T-helper 17 cell (primary cell): ENCODE data around the gene BHLHE40. TPM values are rescaled to one million over a fixed set of nuclear protein-coding genes. Genes with fewer than 3 reads are reported as not detected.
A peak's percentile ranks its signal among the peaks of the same experiment; 100 is the strongest.

Source experiments
- ATAC-seq: fragments of 150-1000 bp; cut with Tn5 transposase; 2 replicates; pipeline ENCODE4 v1.10.0; 2021; ENCODE audit warnings: mild to moderate bottlenecking, moderate library complexity
- DNase-seq, 3 donors: peaks; one replicate each; pipeline versions ENCODE4 v3.0.0 to v3.0.0-alpha.2; 2020 to 2021
- H3K9me3 ChIP-seq: one replicate; pipeline ENCODE4 v1.7.0; 2013; ENCODE audit warnings: low read length, mild to moderate bottlenecking; ENCODE audit not compliant: control insufficient read depth, poor library complexity, severe bottlenecking
- H3K27ac Mint-ChIP-seq: one replicate; pipeline ENCODE4 v1.8.0; 2022; ENCODE audit warnings: mild to moderate bottlenecking, moderate library complexity, mixed read lengths
- H3K27me3 Mint-ChIP-seq: one replicate; pipeline ENCODE4 v1.8.0; 2022; ENCODE audit warnings: mixed read lengths
- H3K36me3 Mint-ChIP-seq: one replicate; pipeline ENCODE4 v1.8.0; 2022; ENCODE audit warnings: low read depth, mixed read lengths
- H3K4me1 Mint-ChIP-seq: one replicate; pipeline ENCODE4 v1.8.0; 2022; ENCODE audit warnings: mild to moderate bottlenecking, mixed read lengths
- H3K4me3 Mint-ChIP-seq: one replicate; pipeline ENCODE4 v1.8.0; 2022; ENCODE audit warnings: mild to moderate bottlenecking, moderate library complexity, mixed read lengths
- total RNA-seq, 4 donors: library from RNA in 2 of 4; stranded (reverse) in 2 of 4; gene quantifications; one replicate each; pipeline ENCODE4 v1.2.3 and lab custom pipeline; 2022 to 2026

The BHLHE40 gene
- total RNA-seq, 2 donors from 2014 or later: 295 to 329 TPM

- H3K4me1 Mint-ChIP-seq: peaks cover 51% of the 10 kb centered on the region
- peak overlapping the region; percentile 98 for H3K4me3 Mint-ChIP-seq
- peaks cover 10% of the 10 kb centered on the region for H3K36me3 Mint-ChIP-seq
- H3K9me3 ChIP-seq: no peaks in the 10 kb centered on the region
- ATAC-seq (no peak), DNase-seq (no peak)
- no peaks in the 10 kb centered on the region for H3K27me3 Mint-ChIP-seq
- peak overlapping the region; percentile 98 for H3K27ac Mint-ChIP-seq
These were observed 2.6 kb downstream of the BHLHE40 start for GRCh38 chr3:4981665-4982494.

DNA sequence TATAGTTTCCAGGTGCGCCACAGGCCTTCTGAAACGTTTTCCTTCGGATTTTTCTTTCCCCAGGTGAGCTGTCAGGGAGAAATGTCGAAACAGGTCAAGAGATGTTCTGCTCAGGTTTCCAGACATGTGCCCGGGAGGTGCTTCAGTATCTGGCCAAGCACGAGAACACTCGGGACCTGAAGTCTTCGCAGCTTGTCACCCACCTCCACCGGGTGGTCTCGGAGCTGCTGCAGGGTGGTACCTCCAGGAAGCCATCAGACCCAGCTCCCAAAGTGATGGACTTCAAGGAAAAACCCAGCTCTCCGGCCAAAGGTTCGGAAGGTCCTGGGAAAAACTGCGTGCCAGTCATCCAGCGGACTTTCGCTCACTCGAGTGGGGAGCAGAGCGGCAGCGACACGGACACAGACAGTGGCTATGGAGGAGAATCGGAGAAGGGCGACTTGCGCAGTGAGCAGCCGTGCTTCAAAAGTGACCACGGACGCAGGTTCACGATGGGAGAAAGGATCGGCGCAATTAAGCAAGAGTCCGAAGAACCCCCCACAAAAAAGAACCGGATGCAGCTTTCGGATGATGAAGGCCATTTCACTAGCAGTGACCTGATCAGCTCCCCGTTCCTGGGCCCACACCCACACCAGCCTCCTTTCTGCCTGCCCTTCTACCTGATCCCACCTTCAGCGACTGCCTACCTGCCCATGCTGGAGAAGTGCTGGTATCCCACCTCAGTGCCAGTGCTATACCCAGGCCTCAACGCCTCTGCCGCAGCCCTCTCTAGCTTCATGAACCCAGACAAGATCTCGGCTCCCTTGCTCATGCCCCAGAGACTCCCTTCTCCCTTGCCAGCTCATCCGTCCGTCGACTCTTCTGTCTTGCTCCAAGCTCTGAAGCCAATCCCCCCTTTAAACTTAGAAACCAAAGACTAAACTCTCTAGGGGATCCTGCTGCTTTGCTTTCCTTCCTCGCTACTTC lies 3.8 kb downstream of the BHLHE40 start:
- ATAC-seq (no peak), DNase-seq (no peak)
- H3K36me3 Mint-ChIP-seq: peaks cover 10% of the 10 kb centered on the region
- H3K27ac Mint-ChIP-seq: peak overlapping the region; percentile 98
- peaks cover 47% of the 10 kb centered on the region for H3K4me1 Mint-ChIP-seq
- H3K4me3 Mint-ChIP-seq: peak overlapping the region; percentile 98
- no peaks in the 10 kb centered on the region for H3K9me3 ChIP-seq
- no peaks in the 10 kb centered on the region for H3K27me3 Mint-ChIP-seq

- Mint-ChIP-seq H3K4me1 (peaks cover 47% of the 10 kb centered on the region), H3K27ac (peak overlapping the region; percentile 98), H3K27me3 (no peaks in the 10 kb centered on the region), H3K36me3 (peaks cover 10% of the 10 kb centered on the region), H3K4me3 (peak overlapping the region; percentile 91)
- ATAC-seq (peak; percentile 60), DNase-seq (peak; percentile 48 to 80 (median 59))
- H3K9me3 ChIP-seq: no peaks in the 10 kb centered on the region
These were observed 4.7 kb downstream of the BHLHE40 start for GRCh38 chr3:4983739-4984510.

- Mint-ChIP-seq H3K4me1 (peaks cover 46% of the 10 kb centered on the region), H3K36me3 (peaks cover 10% of the 10 kb centered on the region), H3K27me3 (no peaks in the 10 kb centered on the region), H3K27ac (peak overlapping the region; percentile 98), H3K4me3 (peak overlapping the region; percentile 91)
- ATAC-seq: no peak
- no peaks in the 10 kb centered on the region for H3K9me3 ChIP-seq
- no peak for DNase-seq
These were observed 5.3 kb downstream of the BHLHE40 start for GRCh38 chr3:4984511-4984864.

GRCh38 chr3:4985330-4986174 lies 6.3 kb downstream of the BHLHE40 start:
- H3K27ac Mint-ChIP-seq: peak overlapping the region; percentile 98
- no peak for DNase-seq
- H3K9me3 ChIP-seq: no peaks in the 10 kb centered on the region
- H3K4me3 Mint-ChIP-seq: peak overlapping the region; percentile 90
- ATAC-seq: no peak
- peaks cover 7% of the 10 kb centered on the region for H3K36me3 Mint-ChIP-seq
- H3K27me3 Mint-ChIP-seq: no peaks in the 10 kb centered on the region
- peaks cover 45% of the 10 kb centered on the region for H3K4me1 Mint-ChIP-seq

DNA sequence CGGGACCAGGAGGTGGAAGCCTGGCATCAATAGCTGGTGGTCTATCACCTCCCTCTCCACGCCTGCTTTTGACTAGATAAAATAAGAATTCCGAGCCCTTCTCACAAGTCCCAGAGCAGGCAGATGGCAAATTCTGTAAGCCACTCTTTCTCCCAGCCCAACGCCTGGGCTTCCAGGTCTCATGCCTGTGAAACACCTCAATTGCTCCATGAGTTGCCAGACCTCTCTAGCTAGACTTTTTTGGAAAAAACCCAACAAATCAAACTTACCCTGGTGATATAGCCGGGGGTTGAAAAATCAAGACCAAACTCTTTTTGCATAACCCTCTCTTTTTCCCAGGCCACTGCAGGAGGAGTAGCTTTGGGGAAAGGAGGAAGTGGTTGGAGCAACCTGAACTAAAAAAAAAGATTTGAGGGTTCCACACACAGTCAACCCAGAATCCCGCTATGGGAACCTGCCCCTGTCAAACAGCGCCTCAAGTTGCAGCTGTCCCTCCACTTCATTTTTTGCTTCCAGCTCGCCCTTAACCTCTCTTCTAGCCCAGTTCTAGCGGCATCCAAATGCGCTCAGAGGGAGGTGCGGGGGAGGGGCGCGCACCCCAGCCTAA lies 7.0 kb downstream of the BHLHE40 start:
- H3K27ac Mint-ChIP-seq: peak overlapping the region; percentile 98
- ATAC-seq (peak; percentile 22), DNase-seq (no peak)
- no peaks in the 10 kb centered on the region for H3K27me3 Mint-ChIP-seq
- no peaks in the 10 kb centered on the region for H3K9me3 ChIP-seq
- H3K4me1 Mint-ChIP-seq: peaks cover 43% of the 10 kb centered on the region
- H3K4me3 Mint-ChIP-seq: peak overlapping the region; percentile 90
- H3K36me3 Mint-ChIP-seq: peaks cover 7% of the 10 kb centered on the region

- no peaks in the 10 kb centered on the region for H3K9me3 ChIP-seq
- DNase-seq: peak; percentile 52 to 56 (median 53)
- no peaks in the 10 kb centered on the region for H3K27me3 Mint-ChIP-seq
- H3K4me1 Mint-ChIP-seq: peaks cover 38% of the 10 kb centered on the region
- peak overlapping the region; percentile 90 for H3K4me3 Mint-ChIP-seq
- peaks cover 4% of the 10 kb centered on the region for H3K36me3 Mint-ChIP-seq
- ATAC-seq: peak; percentile 57
- peak overlapping the region; percentile 98 for H3K27ac Mint-ChIP-seq
These were observed 7.7 kb downstream of the BHLHE40 start for GRCh38 chr3:4986782-4987537.

DNA sequence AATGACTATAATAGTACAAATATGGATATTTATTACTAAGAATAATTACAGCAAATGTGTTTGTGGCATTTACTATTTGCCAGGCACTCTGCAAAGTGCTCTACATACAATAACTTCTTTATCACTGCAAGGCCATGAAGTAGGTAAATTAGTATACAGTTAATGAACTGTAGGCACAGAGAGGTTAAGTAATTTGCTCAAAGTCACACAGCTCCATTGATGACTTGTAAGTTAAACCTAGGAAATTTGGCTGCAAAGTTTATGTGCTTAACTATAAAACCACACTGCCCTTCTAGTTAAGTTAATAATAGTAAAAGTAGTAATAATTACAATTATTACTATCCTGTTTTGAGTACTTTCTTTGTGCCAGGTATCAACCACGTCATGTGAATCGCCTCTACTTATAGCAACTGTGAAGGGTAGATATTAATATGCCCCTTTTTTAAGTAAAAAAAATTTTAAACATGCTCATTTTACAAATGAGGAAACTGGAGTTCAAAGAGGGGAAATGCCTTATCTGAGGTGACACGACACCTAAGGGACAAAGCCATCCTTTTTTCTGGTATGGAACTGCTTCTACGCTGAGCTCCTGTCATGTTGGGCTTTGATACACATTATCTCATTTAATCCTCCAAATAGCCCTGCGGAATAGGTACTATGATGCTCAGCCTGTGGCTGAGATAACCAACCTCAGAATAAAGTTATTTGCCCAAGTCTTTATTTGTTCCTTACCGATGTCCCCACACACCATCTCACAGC lies 8.5 kb downstream of the BHLHE40 start:
- peak overlapping the region; percentile 98 for H3K27ac Mint-ChIP-seq
- ATAC-seq (no peak), DNase-seq (no peak)
- no peaks in the 10 kb centered on the region for H3K27me3 Mint-ChIP-seq
- H3K9me3 ChIP-seq: no peaks in the 10 kb centered on the region
- peak overlapping the region; percentile 90 for H3K4me3 Mint-ChIP-seq
- H3K4me1 Mint-ChIP-seq: peaks cover 33% of the 10 kb centered on the region
- peaks cover 3% of the 10 kb centered on the region for H3K36me3 Mint-ChIP-seq

DNA sequence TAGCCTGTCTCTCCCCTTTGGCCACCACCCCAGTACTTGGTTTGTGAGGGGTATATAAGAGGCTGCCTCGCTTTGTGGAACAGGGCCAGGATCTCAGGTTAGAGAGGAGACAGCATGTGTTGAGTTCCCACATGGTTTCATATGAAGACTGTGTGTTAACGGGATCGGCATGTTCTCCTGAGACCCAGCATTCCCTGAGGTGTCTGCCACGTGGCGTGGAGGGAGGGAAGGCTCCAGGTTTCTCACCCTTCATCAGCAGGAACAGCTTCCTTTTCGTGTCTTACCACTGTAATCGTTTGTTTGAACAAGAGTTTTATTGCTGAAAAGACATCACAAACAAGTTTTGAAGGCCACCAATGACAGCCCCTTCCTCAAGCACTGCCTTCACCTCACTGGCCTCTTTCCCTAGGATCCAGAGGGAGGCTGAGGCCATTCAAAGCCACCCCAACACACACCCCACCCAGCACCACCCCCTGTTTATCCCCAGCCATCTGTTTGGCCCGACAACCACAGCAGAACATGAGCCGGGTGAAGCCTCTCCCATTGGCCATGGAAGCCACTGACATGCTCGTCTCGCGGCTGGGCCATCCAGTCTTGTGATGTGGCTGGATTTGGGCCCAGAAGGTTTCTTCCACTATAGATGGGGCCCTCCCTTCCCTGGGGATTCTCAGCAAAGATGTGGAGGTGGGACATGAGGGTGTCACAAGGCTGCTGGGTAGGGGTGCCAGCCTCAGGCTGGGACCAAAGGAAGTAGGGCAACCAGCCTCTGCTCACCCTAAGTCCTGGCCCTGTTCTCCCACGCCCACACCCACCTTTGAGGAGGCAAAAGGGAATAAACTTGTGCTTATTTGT lies 10.0 kb downstream of the BHLHE40 start:
- DNase-seq (no peak), ATAC-seq (no peak)
- Mint-ChIP-seq H3K4me3 (no peak overlapping the region), H3K4me1 (peaks cover 22% of the 10 kb centered on the region), H3K27me3 (no peaks in the 10 kb centered on the region), H3K27ac (peak overlapping the region; percentile 76), H3K36me3 (no peaks in the 10 kb centered on the region)
- H3K9me3 ChIP-seq: no peaks in the 10 kb centered on the region

DNA sequence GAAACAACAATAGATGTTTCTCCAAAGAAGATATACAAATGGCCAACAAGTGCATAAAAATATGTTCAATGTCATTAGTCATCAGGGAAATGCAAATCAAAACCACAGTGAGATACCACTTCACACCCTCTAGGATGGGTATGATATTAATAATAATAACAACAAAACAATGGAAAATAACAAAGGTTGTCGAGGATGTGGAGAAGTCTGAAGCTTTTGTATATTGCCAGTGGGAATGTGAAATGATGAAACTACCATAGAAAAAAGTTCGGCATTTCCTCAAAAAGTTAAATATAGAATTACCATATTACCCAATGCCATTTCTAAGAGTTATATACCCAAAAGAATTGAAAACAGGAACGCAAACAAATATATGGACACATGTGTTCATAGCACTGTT lies 10.8 kb downstream of the BHLHE40 start:
- H3K4me1 Mint-ChIP-seq: peaks cover 20% of the 10 kb centered on the region
- DNase-seq: no peak
- no peak for ATAC-seq
- no peaks in the 10 kb centered on the region for H3K27me3 Mint-ChIP-seq
- H3K36me3 Mint-ChIP-seq: no peaks in the 10 kb centered on the region
- H3K9me3 ChIP-seq: no peaks in the 10 kb centered on the region
- no peak overlapping the region for H3K4me3 Mint-ChIP-seq
- H3K27ac Mint-ChIP-seq: peak overlapping the region; percentile 11
